Measurements from ENCODE around the gene POM121L2. TPM values are rescaled to one million over a fixed set of nuclear protein-coding genes. Genes with fewer than 3 reads are reported as not detected.

The POM121L2 gene
- polyA plus RNA-seq, 1 donor from 2014 or later, result not detected

GRCh38 chr6:27297857-27298730 is 14.0 kb downstream of the POM121L2 start:
- no peak overlapping the region for H3K4me2 ChIP-seq (ENCODE audit: low read length)
- no peak overlapping the region for H2AFZ ChIP-seq (ENCODE audit: low read depth, low read length)

GRCh38 chr6:27297484-27297856 is 14.6 kb downstream of the POM121L2 start:
- peaks cover 83% of the 10 kb centered on the region for H3K27me3 ChIP-seq (ENCODE audit: insufficient read depth, low read depth, low read length)
- no peak overlapping the region for H2AFZ ChIP-seq (ENCODE audit: low read depth, low read length)
- H3K4me2 ChIP-seq (ENCODE audit: low read length), result no peak overlapping the region
- no peak for TF ChIP-seq REST (IDR thresholded peaks at IDR 0.05; ENCODE audit: borderline replicate concordance)
- no peak for TF ChIP-seq EP300 (conservative IDR thresholded peaks at IDR 0.05; ENCODE audit: poor library complexity, severe bottlenecking)
- TF ChIP-seq SMC3 (conservative IDR thresholded peaks at IDR 0.05; ENCODE audit: poor library complexity), result no peak
- TF ChIP-seq RAD21 (conservative IDR thresholded peaks at IDR 0.05), result no peak
- TF ChIP-seq EZH2 (IDR thresholded peaks at IDR 0.05; ENCODE audit: borderline replicate concordance, insufficient read depth, low read length, poor library complexity, severe bottlenecking), result no peak
- TF ChIP-seq MXI1 (conservative IDR thresholded peaks at IDR 0.05; ENCODE audit: poor library complexity, severe bottlenecking), result no peak
- no peak for TF ChIP-seq POLR2AphosphoS5 (IDR thresholded peaks at IDR 0.05)
- TF ChIP-seq TAF1 (IDR thresholded peaks at IDR 0.05; ENCODE audit: low read depth), result no peak

More at GRCh38 chr6:27297857-27298730, 14.0 kb downstream of the POM121L2 start:
- H3F3A ChIP-seq (ENCODE audit: insufficient read depth, low read length, poor library complexity, severe bottlenecking), result no peaks in the 10 kb centered on the region
- no peaks in the 10 kb centered on the region for H4K20me1 ChIP-seq (ENCODE audit: insufficient read depth)
- H3K27ac ChIP-seq (ENCODE audit: low read length), result no peak overlapping the region
- H3K4me3 ChIP-seq (ENCODE audit: low read length), result no peak overlapping the region
- H3K79me2 ChIP-seq (replicated peaks; ENCODE audit: insufficient read depth, low read length), result no peaks in the 10 kb centered on the region
- H3K9me2 ChIP-seq (ENCODE audit: insufficient read depth, low read length), result no peaks in the 10 kb centered on the region
- H3K36me3 ChIP-seq (ENCODE audit: insufficient read depth, low read length), result no peaks in the 10 kb centered on the region
- peaks cover 76% of the 10 kb centered on the region for H3K27me3 ChIP-seq (ENCODE audit: insufficient read depth, low read depth, low read length)
- H3K9ac ChIP-seq (ENCODE audit: low read length), result no peak overlapping the region
- TF ChIP-seq CTCF (IDR thresholded peaks at IDR 0.05; ENCODE audit: poor library complexity, severe bottlenecking) (no peak), EP300 (conservative IDR thresholded peaks at IDR 0.05; ENCODE audit: poor library complexity, severe bottlenecking) (no peak), EZH2 (IDR thresholded peaks at IDR 0.05; ENCODE audit: borderline replicate concordance, insufficient read depth, low read length, poor library complexity, severe bottlenecking) (no peak), REST (IDR thresholded peaks at IDR 0.05; ENCODE audit: borderline replicate concordance) (no peak), RAD21 (conservative IDR thresholded peaks at IDR 0.05) (no peak), POLR2AphosphoS5 (IDR thresholded peaks at IDR 0.05) (no peak), TAF1 (IDR thresholded peaks at IDR 0.05; ENCODE audit: low read depth) (no peak)
- peaks cover 12% of the 10 kb centered on the region for H3K9me3 ChIP-seq (ENCODE audit: low read length)

More at GRCh38 chr6:27297484-27297856, 14.6 kb downstream of the POM121L2 start:
- no peak overlapping the region for H3K9ac ChIP-seq (ENCODE audit: low read length)
- no peaks in the 10 kb centered on the region for H4K20me1 ChIP-seq (ENCODE audit: insufficient read depth)
- H3K27ac ChIP-seq (ENCODE audit: low read length), result no peak overlapping the region
- no peak overlapping the region for H3K4me3 ChIP-seq (ENCODE audit: low read length)
- no peaks in the 10 kb centered on the region for H3F3A ChIP-seq (ENCODE audit: insufficient read depth, low read length, poor library complexity, severe bottlenecking)
- H3K9me2 ChIP-seq (ENCODE audit: insufficient read depth, low read length), result no peaks in the 10 kb centered on the region
- no peaks in the 10 kb centered on the region for H3K79me2 ChIP-seq (replicated peaks; ENCODE audit: insufficient read depth, low read length)
- H3K9me3 ChIP-seq (ENCODE audit: low read length), result peaks cover 13% of the 10 kb centered on the region
- no peaks in the 10 kb centered on the region for H3K36me3 ChIP-seq (ENCODE audit: insufficient read depth, low read length)

Data from neural cell (in vitro differentiated cells).